A549 (cell line): Measurements from ENCODE around the gene IFITM1.

Experiments
- CEBPB ChIP-seq, 2 experiments: fragments of >200 bp in 1 of 2; sonication (Bioruptor Twin) in 1 of 2; formaldehyde crosslinking in 1 of 2; IDR thresholded peaks; 2 replicates each; pipeline ENCODE4 v1.6.1; 2012 to 2016
- CTCF ChIP-seq: fragments of >200 bp; sonication (Bioruptor Twin); formaldehyde crosslinking; IDR thresholded peaks from 3 replicates; pipeline ENCODE4 v1.5.1; 2016
- HEYL ChIP-seq: fragments of 250-450 bp; sonication (Bioruptor Pico); IDR thresholded peaks from 2 replicates; pipeline ENCODE4 v1.8.0; 2021; ENCODE audit warnings: mild to moderate bottlenecking, moderate library complexity

GRCh38 chr11:353179-353873, 39.5 kb downstream of the IFITM1 start:
- TF ChIP-seq CEBPB (IDR thresholded peaks at IDR 0.05), result no peak
- TF ChIP-seq CTCF, result no peak
- TF ChIP-seq HEYL (CRISPR knock-in tag), result no peak
